Heart left ventricle (tissue), 13 donors: ENCODE data around the gene FNBP1.

Source experiments
- POLR2A ChIP-seq, 2 donors: fragments of 450-650 bp; IDR thresholded peaks; one replicate each; pipeline ENCODE4 v1.6.1; 2017; ENCODE audit warnings: antibody characterized with exemption in 2 of 2, mild to moderate bottlenecking in 2 of 2, moderate library complexity in 2 of 2
- TF ChIP-seq, protein P1 (sequence below), 12 donors: fragments of 200-600 bp; sonication (generic) in 4 of 12; IDR thresholded peaks; one replicate each; pipeline versions ENCODE4 v1.5.0 to v1.8.0; 2018 to 2022; ENCODE audit warnings: antibody characterized with exemption in 12 of 12, mild to moderate bottlenecking in 5 of 12
- donor health status: ischemic (EF 13 %, LVEDD 7.1; RV severe dilation, severe dysfunction).
- donor health status: DM: no; HTN: yes; CAD: no.
- donor health status: DM: no; HTN: no; CAD: no.
- donor health status: ischemic (EF 25% LVEDD 6.9; RV normal size, moderate dysfunction).
- donor health status: ischemic (EF 25% LVEDD 5.7; RV mildly dilated, moderate dysfunction).
- donor health status: ischemic (EF 35%, LVEDD 5.7; RV mildly dilated, moderate dysfunction).
- donor health status: nonischemic (EF 11% LVEDD 7.7; RV severe dilation, severe dysfunction).
- donor health status: DM: yes; HTN: yes; CAD: no.
- donor health status: PGD.
- donor health status: ischemic (EF 29% LVEDD 5.4; RV normal size, mild dysfunction).
- donor health status: nonischemic (EF 23%, LVEDD 6.1; RV moderate dilation, normal function).

- TF ChIP-seq, protein P1, sequence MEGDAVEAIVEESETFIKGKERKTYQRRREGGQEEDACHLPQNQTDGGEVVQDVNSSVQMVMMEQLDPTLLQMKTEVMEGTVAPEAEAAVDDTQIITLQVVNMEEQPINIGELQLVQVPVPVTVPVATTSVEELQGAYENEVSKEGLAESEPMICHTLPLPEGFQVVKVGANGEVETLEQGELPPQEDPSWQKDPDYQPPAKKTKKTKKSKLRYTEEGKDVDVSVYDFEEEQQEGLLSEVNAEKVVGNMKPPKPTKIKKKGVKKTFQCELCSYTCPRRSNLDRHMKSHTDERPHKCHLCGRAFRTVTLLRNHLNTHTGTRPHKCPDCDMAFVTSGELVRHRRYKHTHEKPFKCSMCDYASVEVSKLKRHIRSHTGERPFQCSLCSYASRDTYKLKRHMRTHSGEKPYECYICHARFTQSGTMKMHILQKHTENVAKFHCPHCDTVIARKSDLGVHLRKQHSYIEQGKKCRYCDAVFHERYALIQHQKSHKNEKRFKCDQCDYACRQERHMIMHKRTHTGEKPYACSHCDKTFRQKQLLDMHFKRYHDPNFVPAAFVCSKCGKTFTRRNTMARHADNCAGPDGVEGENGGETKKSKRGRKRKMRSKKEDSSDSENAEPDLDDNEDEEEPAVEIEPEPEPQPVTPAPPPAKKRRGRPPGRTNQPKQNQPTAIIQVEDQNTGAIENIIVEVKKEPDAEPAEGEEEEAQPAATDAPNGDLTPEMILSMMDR (IDR thresholded peaks at IDR 0.05), result no peak
- no peak for TF ChIP-seq POLR2A (IDR thresholded peaks at IDR 0.05)
Observed at GRCh38 chr9:130084337-130084736, 41.3 kb upstream of the FNBP1 start.
